ENCODE results near the gene ZSWIM4. TPM values are rescaled to one million over a fixed set of nuclear protein-coding genes. Genes with fewer than 3 reads are reported as not detected.
"Not testable (repeated sequence)": the region's sequence is repeated elsewhere in the genome, so short reads cannot be mapped to it uniquely, and the experiment has no call there.

Gene ZSWIM4
- total and polyA plus RNA-seq, 2 experiments from 2014 or later = 5.4 to 42.3 TPM

DNA sequence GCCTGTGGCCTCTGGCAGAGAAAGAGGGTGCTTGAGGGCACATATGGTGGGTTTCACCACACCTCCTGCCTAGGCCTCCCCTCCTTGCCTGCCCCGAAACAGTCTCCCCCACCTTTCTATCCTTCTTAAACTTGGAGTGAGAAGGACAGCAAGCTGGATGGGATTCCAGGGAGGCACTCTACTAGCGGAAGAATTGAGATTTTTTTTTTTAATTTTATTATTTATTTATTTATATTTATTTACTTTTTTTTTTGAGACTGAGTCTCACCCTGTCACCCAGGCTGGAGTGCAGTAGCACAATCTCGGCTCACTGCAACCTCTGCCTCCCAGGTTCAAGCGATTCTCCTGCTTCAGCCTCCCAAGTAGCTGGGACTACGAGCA is 56.5 kb downstream of the ZSWIM4 start:
- peak overlapping the region; percentile 85 for H2AFZ ChIP-seq
- not testable (repeated sequence) for H3K27ac ChIP-seq (ENCODE audit: low read depth); H3K9me3 Mint-ChIP-seq

DNA sequence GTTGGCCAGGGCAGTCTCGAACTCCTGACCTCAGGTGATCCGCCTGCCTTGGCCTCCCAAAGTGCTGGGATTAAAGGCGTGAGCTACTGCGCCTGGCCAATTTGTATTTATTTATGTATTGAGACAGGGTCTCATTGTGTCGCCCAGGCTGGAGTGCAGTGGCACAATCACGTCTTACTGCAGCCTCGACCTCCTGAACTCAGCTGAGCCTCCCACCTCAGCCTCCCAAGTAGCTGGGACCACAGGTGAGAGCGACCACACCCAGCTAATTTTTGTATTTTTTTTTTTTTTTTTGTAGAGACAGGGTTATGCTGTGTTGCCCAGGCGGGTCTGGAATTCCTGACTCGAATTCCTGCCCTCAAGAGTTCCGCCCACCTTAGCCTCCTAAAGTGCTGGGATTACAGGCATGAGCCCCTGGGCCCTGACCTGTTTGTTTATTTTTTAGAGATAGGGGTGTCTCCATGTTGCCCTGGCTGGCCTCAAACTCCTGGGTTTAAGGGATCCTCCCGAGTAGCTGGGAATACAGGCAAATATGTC is 57.0 kb downstream of the ZSWIM4 start:
- H3K9me2 ChIP-seq (ENCODE audit: insufficient read depth); H3K36me3 ChIP-seq (ENCODE audit: insufficient read depth); H3K36me3 Mint-ChIP-seq (ENCODE audit: low read depth); H2AFZ ChIP-seq; H3K4me2 ChIP-seq; H3K27ac Mint-ChIP-seq; H3K4me3 ChIP-seq; H3K27me3 ChIP-seq (ENCODE audit: insufficient read depth); DNase-seq (ENCODE audit: low spot score); H3K4me1 Mint-ChIP-seq; H4K20me1 ChIP-seq (replicated peaks; ENCODE audit: insufficient read depth); ATAC-seq; H3K79me2 ChIP-seq (replicated peaks; ENCODE audit: insufficient read depth); H3K9me3 Mint-ChIP-seq; H3K4me3 Mint-ChIP-seq; H3K27me3 Mint-ChIP-seq (ENCODE audit: insufficient read depth, low read depth, poor library complexity): not testable (repeated sequence)
- Histone ChIP-seq H3K4me1 (ENCODE audit: insufficient read depth) (peaks cover 16% of the 10 kb centered on the region), H3F3A (replicated peaks; ENCODE audit: low read depth) (peaks cover 21% of the 10 kb centered on the region), H3K27ac (ENCODE audit: low read depth) (peak overlapping the region; percentile 55; the same call in 1 of the 2 replicates)

More for the DNA sequence above, 56.5 kb downstream of the ZSWIM4 start:
- H3K36me3 ChIP-seq (ENCODE audit: insufficient read depth); H3K27ac Mint-ChIP-seq; H4K20me1 ChIP-seq (replicated peaks; ENCODE audit: insufficient read depth); ATAC-seq; H3K79me2 ChIP-seq (replicated peaks; ENCODE audit: insufficient read depth); H3K9me2 ChIP-seq (ENCODE audit: insufficient read depth); H3K4me3 ChIP-seq; H3K4me3 Mint-ChIP-seq; H3K36me3 Mint-ChIP-seq (ENCODE audit: low read depth); DNase-seq (ENCODE audit: low spot score); H3K27me3 ChIP-seq (ENCODE audit: insufficient read depth); H3K4me2 ChIP-seq: not testable (repeated sequence)
- peaks cover 16% of the 10 kb centered on the region for H3K4me1 ChIP-seq (ENCODE audit: insufficient read depth)
- peaks cover 14% of the 10 kb centered on the region for H3K27me3 Mint-ChIP-seq (ENCODE audit: insufficient read depth, low read depth, poor library complexity)
- H3K4me1 Mint-ChIP-seq = peaks cover 10% of the 10 kb centered on the region
- peaks cover 21% of the 10 kb centered on the region for H3F3A ChIP-seq (replicated peaks; ENCODE audit: low read depth)

DNA sequence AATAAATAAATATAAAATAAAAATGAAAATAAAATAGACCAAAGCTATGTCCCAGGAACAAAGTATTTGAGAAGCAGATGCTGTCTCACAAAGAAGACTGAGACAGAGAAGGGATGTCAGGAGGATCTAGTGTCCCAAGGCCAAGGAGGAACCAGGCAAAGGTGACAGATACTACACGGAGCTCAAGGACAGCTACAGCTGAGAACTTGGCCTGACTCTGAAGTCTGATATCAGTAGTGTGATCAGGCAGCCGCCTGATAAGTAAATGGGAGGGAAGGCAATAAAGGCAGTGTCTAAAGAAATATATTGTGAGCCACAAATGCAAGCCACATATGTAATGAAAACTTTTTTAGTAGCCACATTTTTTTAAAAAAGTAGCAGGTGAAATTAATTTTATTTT is 61.3 kb downstream of the ZSWIM4 start:
- no peaks in the 10 kb centered on the region for H3K36me3 Mint-ChIP-seq (ENCODE audit: low read depth)
- peaks cover 20% of the 10 kb centered on the region for H3K27me3 Mint-ChIP-seq (ENCODE audit: insufficient read depth, low read depth, poor library complexity)
- no peak overlapping the region for H2AFZ ChIP-seq
- H3K36me3 ChIP-seq (ENCODE audit: insufficient read depth) = no peaks in the 10 kb centered on the region
- H3K9me3 Mint-ChIP-seq = no peaks in the 10 kb centered on the region
- H3K4me2 ChIP-seq = no peak overlapping the region
- peaks cover 2% of the 10 kb centered on the region; the same call in 1 of the 2 replicates for H3F3A ChIP-seq (replicated peaks; ENCODE audit: low read depth)
- H3K9me2 ChIP-seq (ENCODE audit: insufficient read depth) = no peaks in the 10 kb centered on the region
- no peak for DNase-seq (ENCODE audit: low spot score)
- H3K4me3 Mint-ChIP-seq = no peak overlapping the region; the same call in 2 of the 3 replicates
- H4K20me1 ChIP-seq (replicated peaks; ENCODE audit: insufficient read depth) = no peaks in the 10 kb centered on the region
- no peak for ATAC-seq
- no peak overlapping the region for H3K27ac Mint-ChIP-seq
- peaks cover 6% of the 10 kb centered on the region for H3K4me1 ChIP-seq (ENCODE audit: insufficient read depth)
- TF ChIP-seq, protein P1, sequence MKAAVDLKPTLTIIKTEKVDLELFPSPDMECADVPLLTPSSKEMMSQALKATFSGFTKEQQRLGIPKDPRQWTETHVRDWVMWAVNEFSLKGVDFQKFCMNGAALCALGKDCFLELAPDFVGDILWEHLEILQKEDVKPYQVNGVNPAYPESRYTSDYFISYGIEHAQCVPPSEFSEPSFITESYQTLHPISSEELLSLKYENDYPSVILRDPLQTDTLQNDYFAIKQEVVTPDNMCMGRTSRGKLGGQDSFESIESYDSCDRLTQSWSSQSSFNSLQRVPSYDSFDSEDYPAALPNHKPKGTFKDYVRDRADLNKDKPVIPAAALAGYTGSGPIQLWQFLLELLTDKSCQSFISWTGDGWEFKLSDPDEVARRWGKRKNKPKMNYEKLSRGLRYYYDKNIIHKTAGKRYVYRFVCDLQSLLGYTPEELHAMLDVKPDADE (IDR thresholded peaks at IDR 0.05) = no peak
- TF ChIP-seq STAT1 (IDR thresholded peaks at IDR 0.05; ENCODE audit: unreplicated experiment) (no peak), EZH2phosphoT487 (IDR thresholded peaks at IDR 0.05; ENCODE audit: unreplicated experiment) (no peak), ZNF331 (CRISPR knock-in tag; IDR thresholded peaks at IDR 0.05; ENCODE audit: low read depth) (no peak), JUNB (IDR thresholded peaks at IDR 0.05; ENCODE audit: unreplicated experiment) (no peak), EZH2 (IDR thresholded peaks at IDR 0.05; ENCODE audit: low read depth, unreplicated experiment) (no peak), CREB1 (CRISPR knock-in tag; IDR thresholded peaks at IDR 0.05; ENCODE audit: low read depth) (no peak), POLR2AphosphoS5 (IDR thresholded peaks at IDR 0.05; ENCODE audit: low read depth) (no peak), NANOG (IDR thresholded peaks at IDR 0.05; ENCODE audit: borderline replicate concordance) (no peak)
- TF ChIP-seq, protein P2, sequence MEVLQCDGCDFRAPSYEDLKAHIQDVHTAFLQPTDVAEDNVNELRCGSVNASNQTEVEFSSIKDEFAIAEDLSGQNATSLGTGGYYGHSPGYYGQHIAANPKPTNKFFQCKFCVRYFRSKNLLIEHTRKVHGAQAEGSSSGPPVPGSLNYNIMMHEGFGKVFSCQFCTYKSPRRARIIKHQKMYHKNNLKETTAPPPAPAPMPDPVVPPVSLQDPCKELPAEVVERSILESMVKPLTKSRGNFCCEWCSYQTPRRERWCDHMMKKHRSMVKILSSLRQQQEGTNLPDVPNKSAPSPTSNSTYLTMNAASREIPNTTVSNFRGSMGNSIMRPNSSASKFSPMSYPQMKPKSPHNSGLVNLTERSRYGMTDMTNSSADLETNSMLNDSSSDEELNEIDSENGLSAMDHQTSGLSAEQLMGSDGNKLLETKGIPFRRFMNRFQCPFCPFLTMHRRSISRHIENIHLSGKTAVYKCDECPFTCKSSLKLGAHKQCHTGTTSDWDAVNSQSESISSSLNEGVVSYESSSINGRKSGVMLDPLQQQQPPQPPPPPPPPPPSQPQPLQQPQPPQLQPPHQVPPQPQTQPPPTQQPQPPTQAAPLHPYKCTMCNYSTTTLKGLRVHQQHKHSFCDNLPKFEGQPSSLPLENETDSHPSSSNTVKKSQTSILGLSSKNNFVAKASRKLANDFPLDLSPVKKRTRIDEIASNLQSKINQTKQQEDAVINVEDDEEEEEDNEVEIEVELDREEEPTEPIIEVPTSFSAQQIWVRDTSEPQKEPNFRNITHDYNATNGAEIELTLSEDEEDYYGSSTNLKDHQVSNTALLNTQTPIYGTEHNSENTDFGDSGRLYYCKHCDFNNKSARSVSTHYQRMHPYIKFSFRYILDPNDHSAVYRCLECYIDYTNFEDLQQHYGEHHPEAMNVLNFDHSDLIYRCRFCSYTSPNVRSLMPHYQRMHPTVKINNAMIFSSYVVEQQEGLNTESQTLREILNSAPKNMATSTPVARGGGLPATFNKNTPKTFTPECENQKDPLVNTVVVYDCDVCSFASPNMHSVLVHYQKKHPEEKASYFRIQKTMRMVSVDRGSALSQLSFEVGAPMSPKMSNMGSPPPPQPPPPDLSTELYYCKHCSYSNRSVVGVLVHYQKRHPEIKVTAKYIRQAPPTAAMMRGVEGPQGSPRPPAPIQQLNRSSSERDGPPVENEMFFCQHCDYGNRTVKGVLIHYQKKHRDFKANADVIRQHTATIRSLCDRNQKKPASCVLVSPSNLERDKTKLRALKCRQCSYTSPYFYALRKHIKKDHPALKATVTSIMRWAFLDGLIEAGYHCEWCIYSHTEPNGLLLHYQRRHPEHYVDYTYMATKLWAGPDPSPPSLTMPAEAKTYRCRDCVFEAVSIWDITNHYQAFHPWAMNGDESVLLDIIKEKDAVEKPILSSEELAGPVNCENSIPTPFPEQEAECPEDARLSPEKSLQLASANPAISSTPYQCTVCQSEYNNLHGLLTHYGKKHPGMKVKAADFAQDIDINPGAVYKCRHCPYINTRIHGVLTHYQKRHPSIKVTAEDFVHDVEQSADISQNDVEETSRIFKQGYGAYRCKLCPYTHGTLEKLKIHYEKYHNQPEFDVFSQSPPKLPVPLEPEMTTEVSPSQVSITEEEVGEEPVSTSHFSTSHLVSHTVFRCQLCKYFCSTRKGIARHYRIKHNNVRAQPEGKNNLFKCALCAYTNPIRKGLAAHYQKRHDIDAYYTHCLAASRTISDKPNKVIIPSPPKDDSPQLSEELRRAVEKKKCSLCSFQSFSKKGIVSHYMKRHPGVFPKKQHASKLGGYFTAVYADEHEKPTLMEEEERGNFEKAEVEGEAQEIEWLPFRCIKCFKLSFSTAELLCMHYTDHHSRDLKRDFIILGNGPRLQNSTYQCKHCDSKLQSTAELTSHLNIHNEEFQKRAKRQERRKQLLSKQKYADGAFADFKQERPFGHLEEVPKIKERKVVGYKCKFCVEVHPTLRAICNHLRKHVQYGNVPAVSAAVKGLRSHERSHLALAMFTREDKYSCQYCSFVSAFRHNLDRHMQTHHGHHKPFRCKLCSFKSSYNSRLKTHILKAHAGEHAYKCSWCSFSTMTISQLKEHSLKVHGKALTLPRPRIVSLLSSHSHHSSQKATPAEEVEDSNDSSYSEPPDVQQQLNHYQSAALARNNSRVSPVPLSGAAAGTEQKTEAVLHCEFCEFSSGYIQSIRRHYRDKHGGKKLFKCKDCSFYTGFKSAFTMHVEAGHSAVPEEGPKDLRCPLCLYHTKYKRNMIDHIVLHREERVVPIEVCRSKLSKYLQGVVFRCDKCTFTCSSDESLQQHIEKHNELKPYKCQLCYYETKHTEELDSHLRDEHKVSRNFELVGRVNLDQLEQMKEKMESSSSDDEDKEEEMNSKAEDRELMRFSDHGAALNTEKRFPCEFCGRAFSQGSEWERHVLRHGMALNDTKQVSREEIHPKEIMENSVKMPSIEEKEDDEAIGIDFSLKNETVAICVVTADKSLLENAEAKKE (CRISPR knock-in tag; IDR thresholded peaks at IDR 0.05) = no peak
- peaks cover 7% of the 10 kb centered on the region for H3K4me1 Mint-ChIP-seq
- no peak overlapping the region for H3K4me3 ChIP-seq
- no peak overlapping the region for H3K27ac ChIP-seq (ENCODE audit: low read depth)
- H3K79me2 ChIP-seq (replicated peaks; ENCODE audit: insufficient read depth) = no peaks in the 10 kb centered on the region
- no peaks in the 10 kb centered on the region for H3K27me3 ChIP-seq (ENCODE audit: insufficient read depth)

All from GM23338 (cell line).